ENCODE measurements around the gene RPL22. TPM values are rescaled to one million over a fixed set of nuclear protein-coding genes. Genes with fewer than 3 reads are reported as not detected.
A peak's percentile ranks its signal among the peaks of the same experiment; 100 is the strongest.

Gene RPL22
- total and polyA plus RNA-seq, 2 of the 13 experiments (the other 11 are each of a cell fraction or from before 2014, with no cell fraction given), result 214 to 545 TPM

GRCh38 chr1:6205849-6206519 lies 6.6 kb upstream of the RPL22 start, which contains the start of gene RNF207 (continued):
- no peak for TF ChIP-seq KIAA2018 (CRISPR knock-in tag; IDR thresholded peaks at IDR 0.05; ENCODE audit: borderline replicate concordance)
- no peak for TF ChIP-seq ZNF501 (CRISPR knock-in tag; IDR thresholded peaks at IDR 0.05)
- TF ChIP-seq XRCC5 (optimal IDR thresholded peaks at IDR 0.05; ENCODE audit: low read length), result peak; percentile 46
- no peak for TF ChIP-seq USF2 (IDR thresholded peaks at IDR 0.05; ENCODE audit: low read depth, low read length)
- no peak for TF ChIP-seq USF2 (CRISPR knock-in tag; IDR thresholded peaks at IDR 0.05; ENCODE audit: borderline replicate concordance)
- TF ChIP-seq ZNF430 (CRISPR knock-in tag; IDR thresholded peaks at IDR 0.05), result peak; percentile 55; the same call in 1 of the 2 replicates
- no peak for TF ChIP-seq ZNF790 (CRISPR knock-in tag; IDR thresholded peaks at IDR 0.05; ENCODE audit: borderline replicate concordance)
- no peak for TF ChIP-seq MBNL3 (CRISPR knock-in tag; conservative IDR thresholded peaks at IDR 0.05)
- TF ChIP-seq FOXA3 (CRISPR knock-in tag; IDR thresholded peaks at IDR 0.05), result no peak
- TF ChIP-seq ZNF615 (CRISPR knock-in tag; IDR thresholded peaks at IDR 0.05; ENCODE audit: borderline replicate concordance), result no peak
- TF ChIP-seq SALL2 (CRISPR knock-in tag; IDR thresholded peaks at IDR 0.05), result peak; percentile 88; the same call in 1 of the 2 replicates
- 0 out of 2 replicates have a peak, but pooled peaks have one; percentile 56 for TF ChIP-seq ZNF614 (CRISPR knock-in tag; IDR thresholded peaks at IDR 0.05; ENCODE audit: borderline replicate concordance)
- 0 out of 2 replicates have a peak, but pooled peaks have one; percentile 36 for TF ChIP-seq EED (CRISPR knock-in tag; IDR thresholded peaks at IDR 0.05)
- peak; percentile 63 for TF ChIP-seq AGO2 (optimal IDR thresholded peaks at IDR 0.05; ENCODE audit: low read depth, low read length)
- TF ChIP-seq IKZF1 (IDR thresholded peaks at IDR 0.05), result no peak
- 0 out of 2 replicates have a peak, but pooled peaks have one; percentile 25 for TF ChIP-seq WIZ (CRISPR knock-in tag; IDR thresholded peaks at IDR 0.05)
- TF ChIP-seq ZNF235 (CRISPR knock-in tag; IDR thresholded peaks at IDR 0.05; ENCODE audit: borderline replicate concordance), result no peak
- peak; percentile 16; the same call in 1 of the 2 replicates for TF ChIP-seq TMF1 (CRISPR knock-in tag; IDR thresholded peaks at IDR 0.05; ENCODE audit: low read depth)
- no peak for TF ChIP-seq NFE2L1 (CRISPR knock-in tag; IDR thresholded peaks at IDR 0.05; ENCODE audit: borderline replicate concordance)
- 0 out of 2 replicates have a peak, but pooled peaks have one; percentile 31 for TF ChIP-seq ZNF546 (CRISPR knock-in tag; conservative IDR thresholded peaks at IDR 0.05)
- TF ChIP-seq ZNF33B (CRISPR knock-in tag; IDR thresholded peaks at IDR 0.05), result peak; percentile 68; the same call in 1 of the 2 replicates
